ENCODE data around the gene GAREM1. TPM values are rescaled to one million over a fixed set of nuclear protein-coding genes. Genes with fewer than 3 reads are reported as not detected.

Gene GAREM1
- total and polyA plus RNA-seq, 12 donors, result 3.5 to 69.5 (median 23.0) TPM

DNA sequence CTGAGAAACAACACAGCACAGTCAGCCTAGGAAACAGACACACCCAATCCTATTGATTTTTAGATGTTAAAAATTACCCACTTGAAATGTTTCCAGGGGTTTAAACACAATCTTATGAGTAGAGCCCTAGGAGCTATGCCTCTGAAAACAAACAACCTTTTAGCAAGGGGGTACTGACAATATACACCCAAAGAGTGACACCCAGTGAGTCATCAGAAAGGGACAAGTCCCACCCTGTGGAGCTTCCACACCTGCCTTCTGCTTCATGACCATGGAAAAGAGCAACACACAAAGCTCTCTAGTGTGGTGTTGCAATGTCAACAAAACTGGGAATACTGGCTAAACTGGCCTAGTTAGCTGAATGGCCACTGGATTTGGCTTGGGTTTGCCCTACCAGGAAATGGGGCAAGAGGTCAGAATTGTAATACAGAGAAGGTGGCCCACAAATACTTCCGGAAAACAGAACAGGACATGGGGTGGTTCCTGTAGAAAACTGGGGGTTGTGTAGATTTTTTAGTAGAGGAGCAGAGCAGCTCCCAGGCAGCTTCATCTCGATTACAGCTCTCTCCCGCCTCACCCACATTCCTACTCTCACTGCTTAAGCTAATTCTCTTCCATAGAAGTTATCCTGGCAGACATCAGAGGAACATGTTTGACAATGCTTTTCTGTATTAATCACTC, 98.2 kb downstream of the GAREM1 start:
- Histone ChIP-seq H3K27me3 (no peaks in the 10 kb centered on the region), H3K4me3 (no peak overlapping the region), H3K9me3 (replicated peaks in 1 of 3) (no peaks in the 10 kb centered on the region), H3K4me1 (replicated peaks in 1 of 2) (peaks cover 0 to 12% of the 10 kb centered on the region in 2 donors), H3K27ac (no peak overlapping the region), H3K36me3 (replicated peaks in 1 of 2) (no peaks in the 10 kb centered on the region)
- WGBS, 4 donors, result 82 to 95% (median 86%) methylated on average over 3 of the region's 3 CpGs
- TF ChIP-seq POLR2A (IDR thresholded peaks at IDR 0.05), result no peak
- TF ChIP-seq, protein P1, sequence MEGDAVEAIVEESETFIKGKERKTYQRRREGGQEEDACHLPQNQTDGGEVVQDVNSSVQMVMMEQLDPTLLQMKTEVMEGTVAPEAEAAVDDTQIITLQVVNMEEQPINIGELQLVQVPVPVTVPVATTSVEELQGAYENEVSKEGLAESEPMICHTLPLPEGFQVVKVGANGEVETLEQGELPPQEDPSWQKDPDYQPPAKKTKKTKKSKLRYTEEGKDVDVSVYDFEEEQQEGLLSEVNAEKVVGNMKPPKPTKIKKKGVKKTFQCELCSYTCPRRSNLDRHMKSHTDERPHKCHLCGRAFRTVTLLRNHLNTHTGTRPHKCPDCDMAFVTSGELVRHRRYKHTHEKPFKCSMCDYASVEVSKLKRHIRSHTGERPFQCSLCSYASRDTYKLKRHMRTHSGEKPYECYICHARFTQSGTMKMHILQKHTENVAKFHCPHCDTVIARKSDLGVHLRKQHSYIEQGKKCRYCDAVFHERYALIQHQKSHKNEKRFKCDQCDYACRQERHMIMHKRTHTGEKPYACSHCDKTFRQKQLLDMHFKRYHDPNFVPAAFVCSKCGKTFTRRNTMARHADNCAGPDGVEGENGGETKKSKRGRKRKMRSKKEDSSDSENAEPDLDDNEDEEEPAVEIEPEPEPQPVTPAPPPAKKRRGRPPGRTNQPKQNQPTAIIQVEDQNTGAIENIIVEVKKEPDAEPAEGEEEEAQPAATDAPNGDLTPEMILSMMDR (IDR thresholded peaks at IDR 0.05), result no peak
- DNase-seq, result no peak
- intact Hi-C loops (cut with DNase I), result no loop called here

DNA sequence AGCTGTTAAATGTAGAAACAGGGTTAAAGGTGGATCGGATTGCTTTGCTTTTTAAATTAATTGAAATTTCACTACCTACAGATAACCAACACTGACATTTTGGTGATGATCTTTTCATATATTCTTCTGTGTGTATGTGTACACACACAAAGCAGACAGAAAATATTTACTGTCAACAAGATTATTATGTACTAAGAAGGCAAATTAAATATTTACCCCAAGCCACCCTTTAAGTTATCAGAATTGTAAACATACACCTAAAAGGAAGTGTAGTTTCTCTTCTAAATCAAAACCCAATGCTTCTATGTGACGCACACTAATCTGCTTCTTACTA, 98.7 kb downstream of the GAREM1 start:
- H3K4me1 ChIP-seq (replicated peaks in 1 of 2), result peaks cover 0 to 12% of the 10 kb centered on the region in 2 donors
- H3K9me3 ChIP-seq (replicated peaks in 1 of 3), result no peaks in the 10 kb centered on the region
- 46 to 50% (median 47%) methylated on average over 2 of the region's 2 CpGs for WGBS, 4 donors
- H3K27ac ChIP-seq, result no peak overlapping the region
- no peak for TF ChIP-seq POLR2A (IDR thresholded peaks at IDR 0.05)
- TF ChIP-seq, protein P1 (IDR thresholded peaks at IDR 0.05), result no peak
- H3K4me3 ChIP-seq, result no peak overlapping the region
- no peak for DNase-seq
- no peaks in the 10 kb centered on the region for H3K27me3 ChIP-seq
- intact Hi-C loops (cut with DNase I), result no loop called here
- H3K36me3 ChIP-seq (replicated peaks in 1 of 2), result no peaks in the 10 kb centered on the region

DNA sequence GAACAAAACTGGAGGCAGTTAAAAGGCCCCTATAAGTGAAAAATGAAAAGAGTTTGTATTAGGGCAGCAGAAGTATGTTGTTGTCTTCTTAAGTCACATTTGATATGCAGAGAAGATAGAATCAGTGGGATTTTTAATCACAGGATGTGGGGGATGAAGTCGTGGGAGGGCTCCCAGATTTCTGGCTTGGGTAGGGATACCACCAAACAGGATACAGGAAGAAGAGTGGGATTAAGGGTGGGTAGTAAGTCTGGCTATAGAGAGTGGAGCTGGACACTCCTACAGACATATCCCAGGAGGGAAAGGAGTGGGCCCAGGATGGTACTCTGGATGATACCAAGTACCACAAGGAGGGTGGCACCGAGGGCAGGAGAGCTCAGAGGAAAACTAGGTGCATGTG, 99.3 kb downstream of the GAREM1 start:
- peaks cover 0 to 12% of the 10 kb centered on the region in 2 donors for H3K4me1 ChIP-seq (replicated peaks in 1 of 2)

DNA sequence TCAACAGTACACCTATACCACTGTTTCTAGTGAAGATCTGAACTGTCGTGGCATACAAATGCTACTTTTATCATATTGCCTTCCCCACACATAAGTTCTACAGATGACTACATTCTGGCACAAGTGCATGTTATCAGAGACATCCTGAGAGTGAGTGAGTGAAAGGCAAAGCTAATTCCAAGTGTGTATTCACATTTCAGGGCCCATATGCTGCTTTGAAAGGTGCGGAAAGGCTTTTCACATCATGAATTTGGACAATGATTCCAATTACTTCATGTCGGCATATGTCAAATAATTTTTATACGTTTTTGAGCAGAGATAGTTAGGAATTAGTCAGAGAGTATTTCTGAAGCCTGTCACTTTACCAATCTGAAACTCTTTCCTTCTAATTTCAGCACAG, 101.7 kb downstream of the GAREM1 start:
- TF ChIP-seq, protein P1 (IDR thresholded peaks at IDR 0.05), result no peak
- TF ChIP-seq POLR2A (IDR thresholded peaks at IDR 0.05), result no peak
- intact Hi-C loops (cut with DNase I), result no loop called here
- peaks cover 0 to 12% of the 10 kb centered on the region in 2 donors for H3K4me1 ChIP-seq (replicated peaks in 1 of 2)
- WGBS, 4 donors, result 90 to 93% (median 93%) methylated on average over 4 of the region's 4 CpGs
- no peaks in the 10 kb centered on the region for H3K27me3 ChIP-seq
- no peak overlapping the region for H3K4me3 ChIP-seq
- no peak for DNase-seq
- no peaks in the 10 kb centered on the region for H3K9me3 ChIP-seq (replicated peaks in 1 of 3)
- no peaks in the 10 kb centered on the region for H3K36me3 ChIP-seq (replicated peaks in 1 of 2)
- H3K27ac ChIP-seq, result no peak overlapping the region

More for the DNA sequence above, 99.3 kb downstream of the GAREM1 start:
- intact Hi-C loops (cut with DNase I), result no loop called here
- Histone ChIP-seq H3K36me3 (replicated peaks in 1 of 2) (no peaks in the 10 kb centered on the region), H3K9me3 (replicated peaks in 1 of 3) (no peaks in the 10 kb centered on the region), H3K27me3 (no peaks in the 10 kb centered on the region), H3K27ac (no peak overlapping the region), H3K4me3 (no peak overlapping the region)
- 82 to 91% (median 85%) methylated on average over 2 of the region's 2 CpGs for WGBS, 4 donors
- TF ChIP-seq, protein P1 (IDR thresholded peaks at IDR 0.05), result no peak
- TF ChIP-seq POLR2A (IDR thresholded peaks at IDR 0.05), result no peak
- no peak for DNase-seq
